KMS-11 (cell line): ENCODE results near the gene PRKRIP1.

ENCODE experiments used
- H2AFZ ChIP-seq: fragments of 200-600 bp; sonication (generic); 2 replicates; pipeline ENCODE4 v1.6.1; 2016; ENCODE audit warnings: antibody characterized with exemption, mixed run types, low read depth
- H3K27ac ChIP-seq: fragments of 200-600 bp; sonication (generic); 2 replicates; pipeline ENCODE4 v1.6.1; 2016; ENCODE audit warnings: mild to moderate bottlenecking, mixed run types
- H3K27me3 ChIP-seq: fragments of 200-600 bp; sonication (generic); 2 replicates; pipeline ENCODE4 v1.6.1; 2017; ENCODE audit warnings: mild to moderate bottlenecking, low read depth, mixed run types, moderate library complexity; ENCODE audit not compliant: insufficient read depth
- H3K36me3 ChIP-seq: fragments of 200-600 bp; sonication (generic); 2 replicates; pipeline ENCODE4 v1.6.1; 2017; ENCODE audit warnings: mild to moderate bottlenecking, mixed run types; ENCODE audit not compliant: insufficient read depth
- H3K4me1 ChIP-seq: fragments of 200-600 bp; sonication (generic); 2 replicates; pipeline ENCODE4 v1.6.1; 2016; ENCODE audit warnings: mild to moderate bottlenecking, low read depth, mixed run types; ENCODE audit not compliant: poor library complexity, severe bottlenecking
- H3K4me2 ChIP-seq: fragments of 200-600 bp; sonication (generic); 2 replicates; pipeline ENCODE4 v1.7.0; 2016; ENCODE audit warnings: mild to moderate bottlenecking, mixed run types
- H3K4me3 ChIP-seq: fragments of 200-600 bp; sonication (generic); IDR thresholded peaks from 2 replicates; pipeline ENCODE4 v1.6.1; 2017; ENCODE audit warnings: low read depth, low read length, mixed read lengths; ENCODE audit not compliant: insufficient read depth
- H3K79me2 ChIP-seq: fragments of 200-600 bp; sonication (generic); 2 replicates; pipeline ENCODE4 v1.6.1; 2016; ENCODE audit warnings: low read depth, mixed run types; ENCODE audit not compliant: insufficient read depth
- H3K9ac ChIP-seq: fragments of 200-600 bp; sonication (generic); 2 replicates; pipeline ENCODE4 v1.6.1; 2016; ENCODE audit warnings: mild to moderate bottlenecking, mixed run types
- H4K20me1 ChIP-seq: fragments of 200-600 bp; sonication (generic); 2 replicates; pipeline ENCODE4 v1.6.1; 2016; ENCODE audit warnings: mild to moderate bottlenecking, mixed run types; ENCODE audit not compliant: insufficient read depth
- CTCF ChIP-seq: fragments of 200-600 bp; sonication (generic); conservative IDR thresholded peaks from 2 replicates; pipeline ENCODE4 v1.6.1; 2017; ENCODE audit warnings: low read depth, mild to moderate bottlenecking, antibody characterized with exemption, low read length, moderate library complexity, mixed read lengths

Gene PRKRIP1

GRCh38 chr7:102436118-102436517 lies 40.0 kb downstream of the PRKRIP1 start:
- peaks cover 8% of the 10 kb centered on the region; the same call in 1 of the 2 replicates for H3K36me3 ChIP-seq
- no peak for TF ChIP-seq CTCF
- H3K9ac ChIP-seq = no peak overlapping the region

GRCh38 chr7:102439963-102440795 lies 44.0 kb downstream of the PRKRIP1 start:
- Histone ChIP-seq H3K36me3 (peaks cover 8% of the 10 kb centered on the region; the same call in 1 of the 2 replicates), H2AFZ (no peak overlapping the region), H3K4me3 (no peak overlapping the region), H3K4me2 (peak overlapping the region; percentile 59), H3K27me3 (no peaks in the 10 kb centered on the region), H3K79me2 (peaks cover 59% of the 10 kb centered on the region), H4K20me1 (no peaks in the 10 kb centered on the region), H3K27ac (peak overlapping the region; percentile 97), H3K4me1 (peaks cover 98% of the 10 kb centered on the region), H3K9ac (peak overlapping the region; percentile 17; the same call in 1 of the 2 replicates)
- TF ChIP-seq CTCF = no peak

More at GRCh38 chr7:102436118-102436517, 40.0 kb downstream of the PRKRIP1 start:
- H4K20me1 ChIP-seq = no peaks in the 10 kb centered on the region
- H3K27ac ChIP-seq = no peak overlapping the region; the same call in 1 of the 2 replicates
- H2AFZ ChIP-seq = no peak overlapping the region
- peaks cover 63% of the 10 kb centered on the region for H3K79me2 ChIP-seq
- H3K4me2 ChIP-seq = peak overlapping the region; percentile 89
- no peaks in the 10 kb centered on the region for H3K27me3 ChIP-seq
- no peak overlapping the region for H3K4me3 ChIP-seq
- H3K4me1 ChIP-seq = peaks cover 80% of the 10 kb centered on the region

GRCh38 chr7:102444961-102445673 lies 49.0 kb downstream of the PRKRIP1 start:
- H3K4me1 ChIP-seq = peaks cover 73% of the 10 kb centered on the region
- H4K20me1 ChIP-seq = no peaks in the 10 kb centered on the region
- H2AFZ ChIP-seq = no peak overlapping the region
- H3K27me3 ChIP-seq = no peaks in the 10 kb centered on the region
- no peak overlapping the region for H3K9ac ChIP-seq
- H3K27ac ChIP-seq = peak overlapping the region; percentile 3; the same call in 1 of the 2 replicates
- H3K36me3 ChIP-seq = peaks cover 6% of the 10 kb centered on the region; the same call in 1 of the 2 replicates
- H3K79me2 ChIP-seq = peaks cover 22% of the 10 kb centered on the region
- no peak for TF ChIP-seq CTCF
- peak overlapping the region; percentile 8; the same call in 1 of the 2 replicates for H3K4me2 ChIP-seq
- no peak overlapping the region for H3K4me3 ChIP-seq

- Histone ChIP-seq H4K20me1 (no peaks in the 10 kb centered on the region), H3K79me2 (peaks cover 22% of the 10 kb centered on the region), H3K27me3 (no peaks in the 10 kb centered on the region), H3K4me1 (peaks cover 73% of the 10 kb centered on the region), H3K4me2 (peak overlapping the region; percentile 3; the same call in 1 of the 2 replicates), H3K9ac (no peak overlapping the region), H3K36me3 (peaks cover 6% of the 10 kb centered on the region; the same call in 1 of the 2 replicates), H3K4me3 (no peak overlapping the region), H2AFZ (no peak overlapping the region), H3K27ac (peak overlapping the region; percentile 3; the same call in 1 of the 2 replicates)
- TF ChIP-seq CTCF = no peak
These were observed 49.5 kb downstream of the PRKRIP1 start for GRCh38 chr7:102445674-102446071.
